HS-5 (cell line): ENCODE data around the gene PELI2.

Experiments
- DNase-seq: peaks from one replicate; pipeline ENCODE4 v3.0.0-alpha.2; 2012; ENCODE audit warnings: low read depth

Gene PELI2

DNA sequence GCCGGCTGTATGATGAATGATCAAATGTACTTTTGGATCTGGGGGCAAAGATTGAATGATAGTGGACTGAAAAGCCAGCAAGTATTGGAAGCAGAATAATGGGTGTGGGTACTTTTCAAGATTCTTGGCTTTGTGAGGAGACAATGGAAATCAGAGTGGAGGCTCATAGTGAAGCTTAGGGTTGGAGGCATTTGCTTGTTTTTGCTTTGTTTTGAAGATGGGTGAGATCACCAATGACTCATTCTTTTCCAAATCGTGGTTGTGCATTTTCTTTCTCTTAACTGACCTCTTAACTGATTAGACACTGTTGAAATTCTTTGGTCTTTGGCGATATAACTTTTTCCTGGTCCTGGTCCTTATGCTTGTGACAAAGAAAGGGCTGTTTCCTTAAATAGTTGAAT is 54.4 kb downstream of the PELI2 start:
- peak; percentile 51 for DNase-seq

DNA sequence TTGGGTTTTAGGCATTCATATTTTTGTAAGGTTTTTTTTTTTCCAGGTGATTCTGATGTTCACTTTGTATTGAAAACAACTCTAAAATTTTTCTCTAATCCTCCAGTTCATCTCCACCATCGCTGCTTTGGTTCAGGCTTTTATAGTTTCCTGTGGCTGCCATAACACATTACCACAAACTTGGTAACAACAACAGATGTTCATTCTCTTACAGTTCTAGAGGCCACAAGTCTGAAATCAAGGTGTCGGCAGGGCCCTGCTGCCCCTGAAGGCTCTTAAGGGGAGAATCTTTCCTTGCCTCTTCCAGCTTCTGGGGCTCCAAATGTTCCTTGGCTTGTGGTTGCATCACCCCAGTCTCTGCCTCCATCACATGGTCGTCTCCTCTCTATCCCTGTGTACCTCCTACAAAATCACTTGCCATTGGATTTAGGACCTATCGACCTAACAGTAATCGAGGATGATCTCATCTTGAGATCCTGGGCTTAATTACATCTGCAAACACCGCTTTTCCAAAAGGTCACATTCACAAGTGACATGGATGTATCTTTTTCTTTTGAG is 55.2 kb downstream of the PELI2 start:
- DNase-seq = no peak

DNA sequence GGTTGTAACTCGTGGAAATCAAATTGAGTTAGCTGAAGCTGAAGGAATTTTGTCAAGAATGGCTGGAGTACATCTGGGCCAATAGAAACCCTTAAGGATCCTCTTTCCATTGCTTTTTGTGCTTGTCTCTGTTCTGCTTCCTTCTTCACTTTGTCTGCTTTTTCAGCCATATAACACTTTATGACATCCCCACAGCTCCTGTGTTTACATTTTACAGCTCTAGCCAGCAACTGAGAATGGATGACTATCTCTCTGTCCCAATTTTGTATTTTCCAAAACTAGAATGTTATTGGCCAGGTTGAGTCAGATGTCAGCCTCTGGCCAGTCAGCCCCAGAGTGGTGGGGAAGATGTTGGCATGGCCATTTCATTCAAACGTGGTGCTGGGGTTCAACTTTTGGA is 57.6 kb downstream of the PELI2 start:
- no peak for DNase-seq

DNA sequence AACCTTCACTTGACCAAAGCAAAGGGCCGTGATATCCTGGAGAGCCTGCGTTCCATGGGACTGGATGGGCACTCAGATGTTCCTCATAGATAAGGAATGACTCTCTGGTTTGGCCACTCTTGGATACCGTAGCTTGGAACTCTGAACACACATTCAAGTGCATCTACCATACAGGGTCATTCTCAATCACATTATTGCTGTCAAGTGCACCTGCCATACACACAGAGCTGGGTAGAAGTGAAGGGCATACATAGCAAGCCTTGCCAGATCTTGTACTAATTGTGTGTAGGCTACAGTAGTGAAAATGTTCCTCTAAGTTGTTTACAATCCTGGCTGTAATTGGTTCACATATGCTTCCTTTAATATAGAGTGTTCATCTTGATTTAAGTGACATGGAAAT is 58.3 kb downstream of the PELI2 start:
- no peak for DNase-seq

DNA sequence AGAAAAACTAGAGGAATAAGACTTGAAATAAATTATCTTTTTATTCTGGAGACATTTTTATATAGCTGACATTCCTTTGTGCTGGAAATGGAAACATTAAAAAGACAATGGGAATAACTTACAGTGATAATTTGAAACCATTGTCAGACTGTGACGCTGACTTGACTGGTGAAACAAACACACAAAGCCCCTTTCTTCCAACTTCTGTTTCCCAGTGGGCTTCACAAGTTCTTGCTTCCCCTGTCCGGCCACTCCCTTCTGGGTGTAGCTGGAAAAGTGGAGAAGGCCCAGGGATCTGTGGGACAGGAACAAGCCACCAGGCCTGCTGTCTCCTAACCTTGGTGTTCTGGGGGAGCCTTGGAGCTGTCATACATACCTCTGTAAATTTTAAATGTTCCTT is 58.8 kb downstream of the PELI2 start:
- no peak for DNase-seq

DNA sequence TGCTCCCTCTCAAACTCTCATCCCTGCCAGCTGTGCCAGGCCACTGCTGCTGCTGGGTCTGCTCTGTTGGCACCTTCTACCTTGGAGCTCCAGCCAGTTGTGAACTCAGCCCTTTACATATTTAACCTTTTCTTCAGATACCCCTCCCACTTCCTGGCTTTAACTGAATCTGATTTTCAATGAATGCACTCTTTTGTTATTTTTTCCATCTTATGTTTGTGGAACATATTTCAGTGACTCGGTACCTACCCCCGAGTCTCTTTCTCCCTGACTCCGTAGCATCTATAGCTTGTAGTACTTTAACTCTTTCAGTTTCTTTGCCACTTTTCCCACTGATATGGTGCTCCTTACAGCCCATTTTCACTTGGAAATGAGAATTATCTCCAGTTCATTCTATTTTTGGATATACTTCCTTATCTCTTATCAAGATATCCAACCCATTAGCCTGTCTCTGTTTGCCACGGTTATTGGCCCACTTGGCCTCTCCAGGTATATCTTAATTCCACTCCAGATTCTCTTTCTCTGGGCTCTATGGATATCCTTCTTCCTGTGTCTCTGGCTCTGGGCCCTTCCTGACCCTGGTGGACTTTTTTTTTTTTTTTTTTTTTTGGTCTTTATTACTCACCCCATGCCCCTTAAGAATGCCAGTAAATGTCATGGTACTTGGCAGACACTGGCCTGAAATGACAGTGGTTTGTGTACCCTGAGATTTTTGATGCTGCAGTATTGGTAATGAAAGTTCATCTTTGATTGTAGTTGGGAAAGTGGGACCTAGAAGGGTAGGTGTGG is 62.7 kb downstream of the PELI2 start:
- DNase-seq = no peak

DNA sequence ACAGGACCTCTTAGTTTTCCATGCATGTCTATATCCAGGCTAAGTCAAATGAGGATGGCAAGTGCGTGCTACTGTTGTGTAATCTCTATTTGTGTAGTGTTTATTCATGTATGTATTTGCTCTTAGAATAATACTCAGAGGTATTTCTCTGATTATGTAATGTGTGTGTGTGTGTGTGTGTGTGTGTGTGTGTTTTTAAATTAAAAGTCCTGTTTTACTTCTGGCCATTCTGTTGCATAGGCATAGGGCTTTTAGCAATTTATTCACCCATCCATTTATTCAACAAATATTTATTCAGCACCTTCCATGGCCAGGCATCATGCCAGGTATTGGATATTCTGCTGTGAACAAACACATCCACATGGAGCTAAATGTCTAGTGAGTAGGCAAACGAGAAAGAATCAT is 63.5 kb downstream of the PELI2 start:
- DNase-seq = no peak

DNA sequence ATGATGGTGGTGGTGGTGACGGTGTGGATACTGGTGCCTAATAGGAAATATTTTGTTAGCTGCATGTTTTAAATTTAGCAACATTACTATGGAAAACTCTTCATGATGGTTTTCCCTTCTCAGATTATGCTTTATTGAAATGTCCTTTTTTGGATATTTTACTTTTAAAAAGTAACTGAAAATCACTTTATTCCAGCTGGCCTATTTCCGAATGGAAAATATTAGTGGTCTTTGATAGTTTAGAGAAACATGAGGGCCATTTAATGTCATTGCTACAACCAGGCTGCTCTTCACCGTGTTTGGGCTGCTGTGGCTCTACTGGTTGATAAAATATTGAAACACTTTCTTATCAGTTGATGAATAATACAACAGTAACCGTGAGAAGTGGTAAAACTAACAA is 64.2 kb downstream of the PELI2 start:
- no peak for DNase-seq

DNA sequence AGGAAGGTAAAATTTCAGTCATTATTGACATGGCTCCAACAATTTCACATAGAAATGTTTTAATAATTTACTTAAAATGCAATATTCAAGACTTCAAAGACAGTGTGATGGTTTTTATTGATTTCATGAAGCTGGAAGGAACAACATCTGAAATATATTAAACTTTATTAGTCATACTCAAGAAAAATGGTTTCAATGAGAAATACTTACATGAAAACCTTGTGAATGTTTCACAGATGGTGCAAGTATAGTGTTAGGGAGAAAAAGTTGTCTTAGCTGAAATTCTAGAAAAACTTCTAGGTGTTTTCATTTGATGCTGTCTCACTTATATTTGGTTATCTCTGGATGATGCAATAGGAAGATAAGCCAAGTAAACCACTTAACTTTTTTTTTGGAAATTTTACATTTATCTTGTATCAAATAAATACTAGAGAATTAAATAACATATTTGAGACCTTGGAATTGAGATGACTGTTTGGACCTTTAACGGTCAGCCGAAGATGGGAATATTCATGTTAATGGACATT is 65.5 kb downstream of the PELI2 start:
- no peak for DNase-seq

DNA sequence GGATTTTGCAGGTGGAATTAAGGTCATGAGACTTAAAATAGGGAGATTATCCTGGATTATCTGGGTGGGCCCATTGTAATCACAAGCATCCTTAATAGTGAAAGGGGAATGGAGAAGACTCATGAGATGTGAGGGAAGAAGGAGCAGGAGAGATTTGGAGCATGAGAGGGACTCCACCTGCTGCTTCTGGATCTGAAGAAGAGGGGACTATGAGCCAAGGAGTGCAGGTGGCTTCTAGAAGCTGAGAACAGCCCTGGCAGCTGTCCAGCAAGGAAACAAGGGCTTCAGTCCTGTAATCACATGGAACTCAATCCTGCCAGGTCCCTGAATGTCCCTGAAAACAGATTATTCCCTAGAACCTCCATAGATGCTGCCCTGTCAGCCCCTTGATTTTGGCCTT is 67.8 kb downstream of the PELI2 start:
- DNase-seq = no peak

DNA sequence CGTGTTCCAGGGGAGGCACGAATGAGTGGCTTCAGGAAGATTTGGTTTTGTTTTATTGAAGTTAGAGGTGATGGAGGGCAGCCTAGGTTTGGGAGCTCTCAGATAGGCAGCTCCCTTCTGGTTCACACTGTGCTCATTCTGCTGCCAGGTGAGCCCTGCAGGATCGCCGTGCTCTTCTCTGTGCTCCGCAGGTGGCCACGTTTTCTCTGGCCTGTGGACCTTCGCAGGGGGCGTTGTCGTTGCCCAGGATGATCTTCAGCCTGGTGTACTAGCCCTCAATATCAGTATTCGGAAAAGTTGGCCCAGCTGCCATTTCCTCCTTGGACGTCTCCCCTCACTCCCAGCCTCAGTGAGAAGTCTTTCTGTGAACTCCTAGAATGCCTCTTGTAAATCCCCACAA is 69.5 kb downstream of the PELI2 start:
- no peak for DNase-seq

DNA sequence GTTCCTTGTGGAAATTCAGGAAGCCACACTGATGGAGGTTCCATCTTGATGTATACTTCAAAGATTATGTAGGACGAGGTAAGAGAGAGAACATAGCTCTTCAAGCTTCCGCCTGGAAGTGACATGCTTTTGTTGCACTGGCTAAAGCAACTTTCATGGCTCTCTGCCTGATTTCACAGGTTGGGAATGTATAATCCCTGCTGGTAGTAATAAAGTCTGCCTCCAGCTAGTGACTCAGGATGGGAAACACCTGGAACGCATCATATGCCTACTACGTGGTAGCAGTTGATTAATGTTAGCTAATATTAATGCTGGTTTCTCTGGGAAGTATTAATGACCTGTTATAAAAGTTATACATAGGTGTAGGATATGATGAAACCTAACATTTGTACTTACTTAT is 71.1 kb downstream of the PELI2 start:
- peak; percentile 44 for DNase-seq

DNA sequence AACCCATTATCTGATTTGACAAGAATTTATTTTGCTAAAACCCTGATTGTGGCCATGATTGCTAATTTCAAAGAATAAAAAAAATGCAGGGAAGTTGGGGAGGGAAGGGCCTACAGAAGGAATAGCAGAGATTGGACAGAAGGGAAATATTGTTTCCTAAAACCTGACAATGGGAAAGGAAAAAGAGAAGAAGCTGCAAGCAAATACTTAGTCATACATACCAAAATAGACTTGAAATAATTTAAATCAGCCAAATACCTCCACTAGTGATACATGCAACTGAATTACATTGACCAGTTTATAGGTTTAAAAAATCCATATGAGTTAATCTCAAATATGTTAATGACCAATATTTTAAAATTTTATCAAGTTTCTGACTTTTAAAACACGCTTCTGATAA is 75.1 kb downstream of the PELI2 start:
- DNase-seq = no peak

DNA sequence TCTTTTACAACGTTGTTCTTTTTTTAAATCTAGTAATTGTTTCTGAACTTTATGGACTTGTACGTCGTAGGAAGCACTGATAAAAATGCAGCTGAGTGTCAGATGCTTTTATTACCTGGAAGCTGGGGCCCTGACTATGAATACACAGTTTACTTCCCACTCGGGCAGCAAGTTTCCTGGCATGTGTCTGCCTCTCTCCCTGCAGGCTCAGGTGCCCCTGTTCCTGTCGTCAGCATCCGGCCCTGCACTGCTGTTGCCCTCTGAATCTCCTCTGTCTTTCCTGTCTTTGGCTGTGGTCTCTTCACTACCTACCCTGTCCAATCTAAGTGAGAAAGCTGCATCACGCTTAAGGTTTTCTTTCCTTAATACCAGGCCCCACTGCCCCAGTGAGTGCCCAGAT is 75.8 kb downstream of the PELI2 start:
- DNase-seq = no peak

DNA sequence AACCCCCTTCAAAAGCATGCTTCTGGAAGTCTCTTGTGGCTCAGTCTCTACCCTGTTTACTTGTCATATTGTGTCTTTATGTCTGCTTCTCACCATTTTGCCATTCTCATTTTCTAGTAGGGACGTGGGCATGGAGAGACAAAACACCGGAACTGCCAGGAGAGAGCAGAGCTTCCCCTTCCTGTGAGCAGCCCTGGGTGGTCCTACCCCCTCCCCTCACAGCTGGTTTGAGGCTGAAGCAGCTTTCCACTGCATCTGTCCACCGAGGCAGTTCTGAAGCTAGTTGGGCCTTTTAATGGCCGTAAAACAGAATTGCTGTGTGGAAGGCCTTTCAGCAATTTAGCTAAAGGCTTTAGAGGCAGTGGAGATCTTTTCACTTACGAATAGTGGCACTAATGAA is 77.0 kb downstream of the PELI2 start:
- DNase-seq = no peak

DNA sequence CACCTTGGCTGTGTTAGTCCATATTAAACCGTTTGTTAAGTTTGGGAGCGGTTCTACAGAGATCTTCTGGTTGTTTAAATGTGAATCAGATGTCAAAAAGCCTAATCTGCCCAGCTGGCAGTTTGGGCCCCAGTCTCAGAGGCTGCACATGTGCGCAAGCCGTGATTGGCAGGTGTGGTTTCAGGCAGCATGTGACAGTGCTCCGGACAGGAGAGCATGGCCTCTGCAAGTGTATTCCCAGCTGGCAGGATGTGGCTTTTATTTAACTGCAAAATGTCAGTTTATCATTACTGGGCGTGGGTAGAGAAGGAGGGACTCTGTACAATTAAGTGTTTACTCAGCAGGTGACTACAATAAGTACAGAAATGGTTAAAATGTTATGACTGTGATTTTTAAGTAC is 77.5 kb downstream of the PELI2 start:
- DNase-seq = no peak

DNA sequence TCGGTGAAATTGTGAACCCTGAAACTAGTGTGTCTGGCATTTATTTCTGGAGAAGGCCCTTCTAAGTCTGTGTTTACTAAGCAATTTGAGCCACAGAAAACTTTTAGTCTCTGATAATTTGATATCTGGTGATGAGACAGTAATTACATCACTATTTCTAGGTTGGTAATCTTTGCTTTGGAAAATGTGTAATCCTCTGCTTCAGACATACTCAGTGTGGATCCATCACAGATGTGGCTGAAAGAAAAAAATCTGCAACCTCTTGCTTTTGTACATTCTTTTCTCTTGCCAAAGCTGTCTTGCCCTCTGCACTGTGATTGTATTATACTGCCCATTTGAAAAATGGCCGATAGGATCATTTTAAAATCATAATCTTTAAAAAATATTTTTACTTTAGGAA is 78.1 kb downstream of the PELI2 start:
- DNase-seq = no peak

DNA sequence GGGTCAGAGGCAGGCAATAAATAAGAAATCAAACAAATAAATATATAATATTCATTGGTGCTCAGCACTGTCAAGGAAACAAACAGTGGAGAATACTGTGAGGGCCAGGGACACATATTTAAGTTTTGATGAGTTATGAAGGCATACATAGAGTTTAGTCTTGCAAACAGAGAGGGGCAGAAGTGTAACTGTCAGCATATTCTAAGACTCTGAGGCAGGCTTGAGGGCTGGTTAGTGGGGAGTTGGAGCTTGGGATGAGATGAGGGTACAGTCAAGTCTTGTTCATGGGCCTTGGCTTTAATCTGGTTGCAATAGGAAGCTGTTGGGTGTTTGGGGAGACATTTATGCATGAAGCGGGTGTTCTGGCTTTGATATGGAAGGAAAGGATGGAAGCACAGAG is 78.9 kb downstream of the PELI2 start:
- DNase-seq = no peak

DNA sequence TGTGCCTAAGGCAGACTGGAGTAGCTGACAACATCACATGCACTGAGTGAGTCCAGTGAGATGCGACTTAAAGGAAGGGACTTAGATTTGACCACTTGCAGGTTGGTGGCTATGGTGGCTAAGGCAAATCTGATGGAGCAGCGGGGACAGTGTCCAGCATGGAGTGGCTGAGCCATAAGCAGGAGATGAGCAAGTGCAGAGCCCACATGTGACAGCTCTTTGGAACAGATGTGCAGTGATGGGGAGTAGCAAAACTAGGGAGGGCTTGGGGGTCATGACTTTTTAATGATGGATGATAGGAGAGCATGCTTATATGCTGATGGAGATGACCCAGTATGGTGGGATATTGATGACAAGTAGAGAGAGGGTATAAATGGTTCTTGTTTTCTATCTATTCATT is 80.2 kb downstream of the PELI2 start:
- DNase-seq = no peak

DNA sequence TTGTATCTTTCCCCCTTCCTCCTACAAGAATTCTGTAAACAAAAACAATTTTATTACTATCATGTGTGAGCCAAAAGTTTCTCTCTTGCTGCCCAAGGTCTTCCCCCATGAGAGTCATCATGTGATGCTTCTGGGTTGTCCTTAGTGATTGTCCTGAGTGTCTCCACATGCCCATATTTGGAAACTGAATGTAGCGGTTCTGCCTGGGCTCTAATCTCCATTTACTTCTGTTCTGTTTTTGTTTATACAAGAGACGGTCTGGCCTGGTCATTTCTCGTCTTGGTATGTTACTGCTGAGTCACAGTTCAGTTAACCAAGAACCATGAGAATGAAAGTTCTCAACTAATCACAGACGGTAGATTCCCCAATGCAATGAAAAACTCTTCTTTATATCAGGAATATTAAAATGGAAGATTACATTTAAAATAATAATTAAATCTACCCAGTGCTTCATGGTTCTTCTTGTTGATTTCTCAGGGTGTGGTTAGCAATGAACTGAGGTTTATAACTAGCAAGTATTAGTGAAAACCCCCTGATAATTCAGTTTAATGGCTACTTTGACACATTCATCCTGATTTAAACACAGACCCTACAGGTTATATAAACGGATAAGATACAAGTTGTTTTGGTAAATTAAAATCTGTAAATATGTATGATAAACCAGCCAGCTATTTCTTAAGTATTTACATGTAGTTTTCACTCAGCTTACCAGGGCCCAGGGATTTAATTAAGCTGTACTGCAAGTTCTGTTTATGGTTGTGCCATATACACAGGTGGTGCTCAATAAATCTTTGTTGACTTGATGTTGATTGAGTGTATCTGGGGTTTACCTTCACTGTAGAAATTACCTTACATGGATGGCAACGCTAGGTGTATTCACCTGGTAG is 81.1 kb downstream of the PELI2 start:
- peak; percentile 61 for DNase-seq

DNA sequence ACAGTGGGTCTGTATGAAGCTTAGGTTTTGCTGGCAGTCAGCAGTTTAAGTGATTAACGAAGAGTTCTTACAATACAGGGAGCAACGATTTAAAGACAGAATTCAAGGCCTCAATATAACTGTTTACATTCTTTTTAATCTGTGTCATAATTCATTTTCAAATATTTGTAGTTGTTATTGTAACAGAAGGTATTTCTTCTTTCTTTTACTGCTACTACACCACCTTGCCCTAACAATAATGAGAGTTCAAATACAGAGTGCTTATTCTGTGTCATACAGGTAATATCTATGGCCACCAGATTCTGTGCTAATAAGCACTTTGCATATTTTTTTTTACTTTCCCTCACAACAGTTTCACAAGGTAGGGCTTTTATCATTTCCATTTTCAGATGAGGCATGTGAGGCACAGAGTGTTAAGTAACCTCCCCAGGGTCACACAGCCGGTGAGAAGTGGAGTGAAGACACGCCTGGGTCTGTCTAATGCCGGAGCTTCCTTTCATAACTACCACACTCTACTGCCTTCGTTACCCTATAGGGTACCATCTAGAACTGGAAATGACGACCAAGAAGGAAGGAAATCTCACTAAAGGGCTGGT is 81.9 kb downstream of the PELI2 start:
- no peak for DNase-seq

DNA sequence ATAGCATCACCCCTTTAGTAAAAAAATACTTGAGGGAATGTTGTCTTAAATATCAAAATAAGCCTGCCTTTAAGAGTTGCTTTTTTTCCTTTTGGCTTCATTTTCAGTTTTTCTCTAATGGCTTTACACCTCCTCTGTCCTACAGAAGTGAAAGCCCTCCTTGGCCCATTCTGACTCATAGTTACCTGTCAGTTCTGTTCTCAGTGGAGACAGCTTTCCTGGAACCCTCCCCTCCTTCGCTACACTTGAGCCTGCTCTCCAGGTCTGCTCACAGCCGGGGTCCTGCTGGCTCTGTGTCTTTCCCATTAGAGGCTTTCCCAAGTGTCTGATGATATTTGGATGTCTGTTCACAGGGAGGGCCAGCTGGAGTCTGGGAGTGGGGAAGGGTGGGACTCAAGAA is 84.0 kb downstream of the PELI2 start:
- DNase-seq = no peak

DNA sequence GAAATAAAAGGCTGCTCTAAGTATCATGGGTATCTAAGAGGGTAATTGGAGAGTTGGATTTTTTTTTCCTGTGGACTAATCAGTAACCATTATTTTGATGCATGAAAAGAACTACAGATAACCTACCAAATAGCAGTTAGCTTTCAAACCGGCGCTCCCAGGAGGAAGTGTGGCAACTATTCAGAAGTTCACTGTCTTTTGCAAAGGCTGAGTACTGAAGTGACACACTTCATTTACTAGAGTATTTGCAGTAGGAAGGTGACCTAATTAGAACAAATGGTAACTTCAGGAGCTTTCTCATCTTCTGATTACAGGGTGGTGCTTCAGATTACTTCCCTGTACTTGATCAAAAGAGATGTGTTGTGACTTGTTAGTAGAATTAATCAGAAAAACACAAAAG is 87.7 kb downstream of the PELI2 start:
- no peak for DNase-seq
